ENCODE measurements around the gene KIF16B.

GRCh38 chr20:16601047-16601446 is 27.8 kb upstream of the KIF16B start:
- TF ChIP-seq CTCF (conservative IDR thresholded peaks at IDR 0.05 in 1 of 2, IDR thresholded peaks at IDR 0.05 in 1 of 2; ENCODE audit: extremely low read depth in 1 of 2, insufficient read depth in 1 of 2, low read depth in 1 of 2, low read length in 2 of 2) (no peak), EZH2 (IDR thresholded peaks at IDR 0.05; ENCODE audit: borderline replicate concordance, low read length) (no peak)

Data from mammary epithelial cell (primary cell).